A549 treated with AZD9567 at 1 μM for 4 hours (cell line): Measurements from ENCODE around the gene TSSK6. TPM values are rescaled to one million over a fixed set of nuclear protein-coding genes. Genes with fewer than 3 reads are reported as not detected.

Source experiments
- total RNA-seq: library from RNA; stranded (reverse); fragments of 200-300 nt; extraction: Qiagen RNA extraction; gene quantifications from 5 replicates; pipeline ENCODE4 v1.2.3, GENCODE V29; 2022; ENCODE audit not compliant: insufficient read depth

TSSK6 gene
- total RNA-seq: 1.3 to 1.6 TPM (median 1.4 TPM) in 4 of 5 replicates, not detected in the other

GRCh38 chr19:19514881-19515641 lies at the start of gene TSSK6:
Gene TSSK6, minus strand, starts transcription at chr19:19515548. Its CDS starts 121 bp downstream, at chr19:19515427.

GRCh38 chr19:19538061-19538784 lies 22.9 kb upstream of the TSSK6 start, which contains the start of gene CILP2:
Gene CILP2, plus strand, starts transcription at chr19:19538265. Its CDS starts 85 bp downstream, at chr19:19538350.

GRCh38 chr19:19528721-19529490 lies 13.6 kb upstream of the TSSK6 start, which contains the start of gene YJEFN3:
Gene YJEFN3, plus strand, starts transcription at chr19:19528911. Its CDS starts 22 bp downstream, at chr19:19528933.

GRCh38 chr19:19515642-19516519 lies 533 bp upstream of the TSSK6 start, which contains the start of gene NDUFA13:
Gene NDUFA13, plus strand, starts transcription at chr19:19516225. Its CDS starts 14 bp downstream, at chr19:19516239.

Other genes starting within 250 kb of the TSSK6 start
- gene TM6SF2, start 242.2 kb downstream of the TSSK6 start, total RNA-seq: 0.33 to 0.83 TPM (median 0.70 TPM) in 4 of 5 replicates, not detected in the other
- 24.9 to 44.4 TPM (median 27.8 TPM) in 5 replicates for gene SUGP1, start 195.0 kb downstream of the TSSK6 start, total RNA-seq
- 13.4 to 15.0 TPM (median 13.6 TPM) in 5 replicates for gene MAU2, start 194.7 kb downstream of the TSSK6 start, total RNA-seq
- 42.7 to 51.8 TPM (median 47.6 TPM) in 5 replicates for gene GATAD2A, start 109.9 kb downstream of the TSSK6 start, total RNA-seq
- 123 to 157 TPM (median 154 TPM) in 5 replicates for gene NDUFA13, start 677 bp upstream of the TSSK6 start, total RNA-seq
- gene YJEFN3, start 13.4 kb upstream of the TSSK6 start, total RNA-seq: 1.2 to 4.3 TPM (median 3.8 TPM) in 5 replicates
- 0.15 to 0.37 TPM (median 0.19 TPM) in 4 of 5 replicates, not detected in the other for gene CILP2, start 22.7 kb upstream of the TSSK6 start, total RNA-seq
- gene PBX4, start 103.1 kb upstream of the TSSK6 start, total RNA-seq: 1.5 to 1.9 TPM (median 1.7 TPM) in 4 of 5 replicates, not detected in the other
- gene LPAR2, start 112.7 kb upstream of the TSSK6 start, total RNA-seq: 1.5 to 4.2 TPM (median 3.9 TPM) in 5 replicates
- 3.7 to 6.1 TPM (median 5.3 TPM) in 5 replicates for gene GMIP, start 128.1 kb upstream of the TSSK6 start, total RNA-seq
- 23.5 to 35.6 TPM (median 34.4 TPM) in 5 replicates for gene ATP13A1, start 148.1 kb upstream of the TSSK6 start, total RNA-seq
- 3.4 to 7.2 TPM (median 4.0 TPM) in 5 replicates for gene ZNF101, start 153.3 kb upstream of the TSSK6 start, total RNA-seq
- gene ZNF14, start 217.6 kb upstream of the TSSK6 start, total RNA-seq: 2.1 to 2.4 TPM (median 2.2 TPM) in 5 replicates